Measurements from ENCODE around the gene MORN3.

MORN3 gene

GRCh38 chr12:121602766-121603165, 66.7 kb downstream of the MORN3 start:
- no peak for DNase-seq (ENCODE audit: low read depth)

GRCh38 chr12:121600702-121601336, 68.6 kb downstream of the MORN3 start:
- DNase-seq (ENCODE audit: low read depth), result no peak
